ENCODE measurements around the gene TMEM259.

TMEM259 gene

GRCh38 chr19:1020868-1021425 lies at the start of gene TMEM259:
Gene TMEM259 (minus strand): TSS chr19:1021123. CDS start chr19:1020996, 127 bp downstream.
- DNase-seq, result peak; percentile 99

DNA sequence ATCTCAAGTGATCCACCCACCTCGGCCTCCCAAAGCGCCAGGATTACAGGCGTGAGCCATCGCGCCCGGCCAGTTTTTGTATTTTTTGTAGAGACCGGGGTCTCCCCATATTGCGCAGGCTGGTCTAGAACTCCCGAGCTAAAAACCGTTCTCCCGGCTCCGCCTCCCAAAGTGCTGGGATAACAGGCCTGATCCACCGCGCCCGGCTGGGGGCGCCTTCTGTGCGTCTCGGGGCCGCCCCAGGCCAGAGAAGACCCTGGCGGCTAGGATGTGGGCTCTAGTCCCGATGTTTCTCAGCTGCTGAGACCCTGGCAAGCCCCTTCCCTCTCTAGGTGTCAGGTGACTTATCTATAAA lies 49.6 kb upstream of the TMEM259 start:
- DNase-seq, result no peak

- DNase-seq, result no peak
These were observed 48.3 kb upstream of the TMEM259 start for GRCh38 chr19:1069009-1069779.

- no peak for DNase-seq
These were observed 47.4 kb upstream of the TMEM259 start for GRCh38 chr19:1068009-1069001.

DNA sequence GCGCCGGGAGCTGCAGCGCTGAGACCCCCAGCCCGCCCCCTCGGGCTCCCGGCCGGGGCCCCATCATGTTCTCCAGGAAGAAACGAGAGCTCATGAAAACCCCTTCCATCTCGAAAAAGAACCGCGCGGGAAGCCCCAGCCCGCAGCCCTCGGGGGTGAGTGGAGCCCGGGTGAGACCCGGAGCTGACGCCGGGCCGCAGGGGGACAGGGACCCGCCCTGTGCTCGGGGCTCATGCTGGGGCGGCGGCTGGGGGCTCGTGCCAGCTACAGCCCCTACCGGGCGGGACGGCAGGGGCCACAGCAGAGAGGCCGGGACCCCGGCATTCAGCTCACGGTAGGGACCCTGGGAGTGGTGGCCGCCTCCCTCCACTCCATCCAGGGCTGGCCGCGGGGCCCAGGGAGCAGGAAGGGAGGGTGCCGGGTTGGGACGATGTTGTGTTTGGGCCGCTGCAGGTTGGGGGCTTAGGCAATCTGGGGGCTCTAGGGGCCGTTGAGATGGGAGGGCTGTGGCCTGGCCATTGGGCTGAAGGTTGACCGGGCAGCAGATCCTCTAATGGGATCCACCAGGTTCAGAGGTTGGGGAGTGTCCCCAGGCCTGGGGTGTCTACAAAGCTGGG lies 46.5 kb upstream of the TMEM259 start:
- no peak for DNase-seq

- DNase-seq, result no peak
These were observed 45.9 kb upstream of the TMEM259 start, which contains the start of gene ARHGAP45 for GRCh38 chr19:1066748-1067340. Gene ARHGAP45 (plus strand): TSS chr19:1067167. CDS start chr19:1067406, 239 bp downstream.

DNA sequence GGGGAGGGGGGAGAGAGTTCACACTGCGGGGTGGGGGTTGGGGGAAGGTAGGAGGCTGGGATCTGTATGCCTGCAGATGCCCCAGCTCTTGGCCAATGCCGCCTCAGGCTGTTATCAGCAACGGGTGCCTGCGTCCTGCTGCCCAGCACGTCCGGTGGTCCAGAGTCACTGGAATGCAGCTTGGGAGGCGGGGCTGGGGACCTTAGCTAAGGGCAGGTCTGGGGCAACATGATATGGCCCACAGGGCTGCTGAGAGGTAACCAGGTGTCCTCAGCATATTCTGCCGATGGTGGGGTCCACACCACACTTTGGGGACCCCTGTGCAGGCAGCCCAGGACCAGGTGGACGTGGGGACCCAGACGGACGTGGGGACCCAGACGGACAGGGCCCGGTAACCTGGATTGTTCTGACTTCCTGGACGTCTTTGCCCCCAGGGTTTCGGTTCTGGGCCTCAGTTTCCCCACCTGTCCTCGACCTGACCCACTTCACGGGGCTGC lies 45.4 kb upstream of the TMEM259 start:
- DNase-seq, result no peak

DNA sequence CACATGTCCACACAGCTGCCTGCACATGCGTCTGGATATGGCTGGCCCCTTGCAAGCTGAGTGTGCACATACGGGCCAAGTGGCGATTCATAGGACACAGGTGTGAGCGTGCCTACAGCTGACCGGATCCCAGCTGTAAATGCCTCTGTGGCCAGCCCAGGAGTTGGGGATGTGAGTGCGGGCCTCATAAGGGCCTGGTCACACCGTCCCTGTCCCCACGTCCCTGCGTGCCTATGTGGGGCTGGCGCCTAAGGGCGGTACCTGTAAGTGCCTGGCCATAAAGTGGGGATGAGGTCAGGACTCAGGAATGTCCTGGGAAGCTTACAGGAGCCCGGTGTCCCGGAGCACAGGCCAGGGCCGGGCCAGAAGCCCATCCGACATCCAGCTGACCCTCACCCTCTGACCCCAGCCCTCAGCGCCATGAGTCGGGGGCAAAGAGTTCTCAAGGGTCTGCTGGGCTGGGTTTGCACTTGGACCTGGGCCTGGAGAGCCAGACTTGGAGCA lies 44.7 kb upstream of the TMEM259 start:
- DNase-seq, result no peak

GRCh38 chr19:1064661-1065605 lies 44.0 kb upstream of the TMEM259 start:
- peak; percentile 16 for DNase-seq

DNA sequence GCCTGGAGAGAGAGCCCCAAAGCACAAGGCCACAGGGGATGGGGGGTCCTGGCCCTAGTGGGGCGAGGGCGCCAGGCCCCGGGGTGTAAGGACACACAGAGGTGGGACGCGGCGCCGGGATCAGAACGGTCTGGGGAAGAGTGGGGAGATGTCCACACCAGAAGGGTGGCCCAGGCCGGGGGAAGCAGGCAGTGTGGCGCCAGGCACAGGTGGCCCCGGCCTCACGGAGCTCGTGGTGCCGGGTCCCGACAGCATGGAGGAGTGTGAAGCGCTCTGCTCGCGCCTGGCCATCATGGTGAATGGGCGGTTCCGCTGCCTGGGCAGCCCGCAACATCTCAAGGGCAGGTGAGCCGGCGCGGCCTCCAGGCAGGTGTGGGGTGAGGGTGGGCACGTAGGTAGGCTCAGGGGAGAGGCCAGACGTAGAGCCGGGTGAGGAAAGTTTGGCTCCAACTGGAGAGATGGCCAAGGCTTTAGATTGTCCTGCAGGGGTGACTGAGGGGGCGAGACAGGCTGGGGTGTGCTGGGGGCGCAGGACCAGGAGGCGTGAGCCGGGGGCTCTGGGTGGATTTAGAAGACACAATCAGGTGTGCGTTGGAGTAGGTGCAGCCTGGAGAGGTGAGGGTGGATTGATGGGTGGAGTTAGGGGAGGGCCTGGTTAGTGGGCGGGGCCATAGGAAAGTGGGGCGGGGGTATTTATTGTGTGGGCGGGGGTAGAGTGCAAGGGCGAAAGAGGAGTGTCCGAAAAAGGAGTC lies 43.2 kb upstream of the TMEM259 start:
- no peak for DNase-seq

DNA sequence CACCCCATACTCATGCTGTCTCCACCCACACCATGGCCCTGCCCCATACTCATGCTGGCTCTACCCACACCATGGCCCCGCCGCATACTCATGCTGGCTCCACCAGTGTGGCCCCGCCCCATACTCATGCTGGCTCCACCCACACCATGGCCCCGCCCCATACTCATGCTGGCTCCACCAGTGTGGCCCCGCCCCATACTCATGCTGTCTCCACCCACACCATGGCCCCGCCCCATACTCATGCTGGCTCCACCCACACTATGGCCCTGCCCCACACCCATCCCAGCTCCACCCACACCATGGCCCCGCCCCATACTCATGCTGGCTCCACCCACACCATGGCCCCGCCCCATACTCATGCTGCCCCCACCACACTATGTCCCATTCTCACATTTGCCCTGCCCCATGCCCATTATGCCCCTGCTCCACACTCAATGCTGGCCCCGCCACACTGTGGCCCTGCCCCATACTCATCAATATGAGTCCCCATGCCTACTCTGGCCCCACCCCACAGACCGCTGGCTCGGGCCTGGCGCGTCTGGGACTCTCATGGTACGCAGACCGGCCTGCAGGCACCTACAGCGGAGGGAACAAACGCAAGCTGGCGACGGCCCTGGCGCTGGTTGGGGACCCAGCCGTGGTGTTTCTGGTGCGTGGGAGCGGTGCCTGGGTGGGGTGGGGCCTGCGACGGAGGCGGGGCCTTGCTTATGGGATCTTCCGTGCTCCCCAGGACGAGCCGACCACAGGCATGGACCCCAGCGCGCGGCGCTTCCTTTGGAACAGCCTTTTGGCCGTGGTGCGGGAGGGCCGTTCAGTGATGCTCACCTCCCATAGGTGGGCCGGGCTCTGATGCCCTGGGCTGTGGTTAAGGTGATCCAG lies 42.3 kb upstream of the TMEM259 start:
- DNase-seq, result no peak

DNA sequence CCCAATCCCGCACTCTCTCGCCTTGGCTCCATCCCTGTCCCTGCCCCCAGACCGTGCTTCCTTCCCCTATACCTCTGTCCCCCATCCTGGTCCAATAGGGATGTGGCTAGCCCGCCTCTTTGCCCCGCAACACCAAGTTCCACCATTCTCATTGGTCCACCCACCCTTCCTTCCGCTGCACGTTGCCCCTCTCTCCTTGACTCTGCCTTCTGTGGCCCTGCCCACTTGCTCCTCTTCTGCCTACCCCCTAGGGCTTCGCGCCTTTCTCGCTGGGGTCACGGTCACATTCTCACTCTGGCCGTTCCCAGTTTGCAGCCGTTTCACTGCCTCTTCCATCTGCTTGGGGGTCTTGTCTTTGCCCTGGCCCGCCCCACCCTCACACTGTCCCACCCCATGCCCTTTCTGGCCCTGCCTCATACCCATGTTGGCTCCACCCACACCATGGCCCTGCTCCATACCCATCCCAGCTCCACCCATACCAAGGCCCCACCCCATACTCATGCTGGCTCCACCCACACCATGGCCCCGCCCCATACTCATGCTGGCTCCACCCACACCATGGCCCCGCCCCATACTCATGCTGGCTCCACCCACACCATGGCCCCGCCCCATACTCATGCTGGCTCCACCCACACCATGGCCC lies 41.6 kb upstream of the TMEM259 start:
- DNase-seq, result no peak

DNA sequence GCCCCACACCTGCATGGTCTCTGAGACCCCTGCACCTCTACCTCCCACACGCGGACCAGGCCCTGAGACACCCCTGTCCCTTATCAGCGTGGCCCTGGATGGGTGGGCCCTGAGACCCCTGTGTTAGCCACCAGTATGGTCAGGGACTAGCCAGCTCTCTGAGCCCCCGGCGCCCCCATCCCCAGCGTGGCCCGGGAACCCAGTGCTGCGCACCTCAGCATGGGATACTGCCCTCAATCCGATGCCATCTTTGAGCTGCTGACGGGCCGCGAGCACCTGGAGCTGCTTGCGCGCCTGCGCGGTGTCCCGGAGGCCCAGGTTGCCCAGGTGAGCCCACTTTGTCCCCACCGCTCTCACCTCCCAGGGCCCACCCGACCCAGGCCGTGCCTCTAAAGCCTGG lies 41.1 kb upstream of the TMEM259 start:
- DNase-seq, result no peak

GRCh38 chr19:1060689-1061088 lies 39.8 kb upstream of the TMEM259 start:
- DNase-seq, result no peak

GRCh38 chr19:1058112-1058511 lies 37.2 kb upstream of the TMEM259 start:
- no peak for DNase-seq

GRCh38 chr19:1057176-1057855 lies 36.4 kb upstream of the TMEM259 start:
- peak; percentile 19 for DNase-seq

GRCh38 chr19:1055886-1056620 lies 35.1 kb upstream of the TMEM259 start:
- DNase-seq, result no peak

Measured in NCI-H1092 treated with DMSO at 0.1 percent for 48 hours (cell line).